GM19239 (cell line): ENCODE measurements around the gene RBM8A.
A peak's percentile ranks its signal among the peaks of the same experiment; 100 is the strongest.

Source experiments
- DNase-seq: peaks from one replicate; pipeline ENCODE4 v3.0.0; 2011; ENCODE audit warnings: low spot score; ENCODE audit not compliant: insufficient read length
- FAIRE-seq: peaks from 2 replicates; lab custom pipeline; 2011; peaks lifted over from hg19 to GRCh38; lab: Jason Lieb, UNC

RBM8A gene

GRCh38 chr1:145927063-145927886 lies at the start of gene RBM8A:
TSS of gene RBM8A (minus strand) at chr1:145927484. CDS start at chr1:145927426, 58 bp downstream.
- DNase-seq (peak; percentile 69), FAIRE-seq (peak; percentile 96)

GRCh38 chr1:145977016-145977415 lies 49.7 kb upstream of the RBM8A start:
- FAIRE-seq = no peak
- DNase-seq = no peak

GRCh38 chr1:145975216-145975615 lies 47.9 kb upstream of the RBM8A start:
- FAIRE-seq (no peak), DNase-seq (no peak)

GRCh38 chr1:145974721-145975120 lies 47.4 kb upstream of the RBM8A start:
- no peak for DNase-seq
- no peak for FAIRE-seq

- no peak for FAIRE-seq
- DNase-seq = no peak
Measured at GRCh38 chr1:145972580-145972979, 45.3 kb upstream of the RBM8A start.

- DNase-seq (no peak), FAIRE-seq (no peak)
Measured at GRCh38 chr1:145967288-145967687, 40.0 kb upstream of the RBM8A start.

GRCh38 chr1:145965119-145965744 lies 37.9 kb upstream of the RBM8A start:
- FAIRE-seq (no peak), DNase-seq (no peak)

- FAIRE-seq (peak; percentile 95), DNase-seq (peak; percentile 87)
Measured at GRCh38 chr1:145964328-145965118, 37.2 kb upstream of the RBM8A start, which contains the start of the genes ANKRD34A and POLR3GL. TSS of gene ANKRD34A (minus strand) at chr1:145964575. CDS start at chr1:145961759, 2,816 bp downstream. TSS of gene POLR3GL (plus strand) at chr1:145964690. CDS start at chr1:145974866, 10,176 bp downstream.

- no peak for DNase-seq
- FAIRE-seq = no peak
Measured at GRCh38 chr1:145963265-145964019, 36.2 kb upstream of the RBM8A start.

GRCh38 chr1:145962157-145963102 lies 35.1 kb upstream of the RBM8A start:
- no peak for FAIRE-seq
- DNase-seq = no peak

- FAIRE-seq (peak; percentile 53), DNase-seq (no peak)
Measured at GRCh38 chr1:145961425-145962156, 34.3 kb upstream of the RBM8A start.

- no peak for DNase-seq
Measured at GRCh38 chr1:145961109-145961424, 33.8 kb upstream of the RBM8A start.

GRCh38 chr1:145960468-145961108 lies 33.3 kb upstream of the RBM8A start:
- FAIRE-seq (peak; percentile 4), DNase-seq (no peak)

More at GRCh38 chr1:145961109-145961424, 33.8 kb upstream of the RBM8A start:
- no peak for FAIRE-seq

GRCh38 chr1:145959957-145960467 lies 32.7 kb upstream of the RBM8A start:
- no peak for FAIRE-seq
- no peak for DNase-seq

GRCh38 chr1:145959333-145959732 lies 32.0 kb upstream of the RBM8A start:
- no peak for DNase-seq
- FAIRE-seq = no peak

- FAIRE-seq = no peak
- DNase-seq = no peak
Measured at GRCh38 chr1:145958734-145959133, 31.4 kb upstream of the RBM8A start.

GRCh38 chr1:145957443-145958319 lies 30.4 kb upstream of the RBM8A start, which contains the start of gene LIX1L:
TSS of gene LIX1L (minus strand) at chr1:145958017. CDS start at chr1:145957927, 90 bp downstream.
- peak; percentile 90 for DNase-seq
- peak; percentile 84 for FAIRE-seq
